ENCODE results near the gene CRYBB1. TPM values are rescaled to one million over a fixed set of nuclear protein-coding genes. Genes with fewer than 3 reads are reported as not detected.

Gene CRYBB1
- not detected in 2 replicates for total RNA-seq

DNA sequence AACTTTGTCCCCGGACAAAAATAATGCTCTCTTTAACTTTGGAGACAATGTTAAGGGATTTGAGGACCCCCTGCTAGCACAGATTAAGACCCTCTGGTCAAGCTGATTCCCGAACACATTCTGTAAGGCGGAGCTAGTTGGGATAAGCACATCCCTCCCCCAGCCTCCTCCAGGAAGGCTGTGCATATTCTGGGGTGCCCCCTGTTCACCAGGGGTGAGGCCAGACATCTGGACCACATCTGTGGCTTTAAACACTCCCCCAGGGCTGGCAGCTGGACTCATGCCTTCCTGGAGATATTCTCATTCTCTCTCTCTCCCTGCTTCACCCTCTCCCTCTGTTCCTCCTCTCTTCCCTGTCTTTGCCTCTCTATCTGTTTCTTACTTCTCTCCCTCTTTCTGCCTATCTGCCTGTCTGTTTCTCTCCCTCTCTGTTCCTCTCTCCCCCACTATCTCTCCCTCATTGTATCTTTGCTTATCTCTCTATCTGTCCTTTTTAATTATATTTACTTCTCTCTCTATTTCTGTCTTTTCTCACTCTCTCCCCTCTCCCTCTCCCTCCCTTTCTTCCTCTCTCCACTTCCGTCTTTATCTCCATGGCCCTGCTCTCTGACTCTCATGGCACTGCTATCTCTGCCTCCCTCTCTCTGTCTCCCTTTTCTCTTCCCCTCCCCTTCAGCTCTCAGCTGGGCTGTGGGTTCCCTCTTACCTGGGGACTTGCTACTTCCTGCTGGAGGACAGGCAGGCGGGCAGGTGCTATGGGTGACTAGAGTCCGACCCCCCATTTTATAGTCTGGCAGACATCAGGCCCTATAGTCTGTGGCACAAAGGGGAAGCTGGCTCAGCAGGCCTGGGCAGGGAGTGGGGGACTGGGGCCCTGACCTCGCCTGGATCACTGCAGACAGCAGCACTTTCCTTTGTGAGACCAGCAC lies at the start of gene CRYBB1:
Gene CRYBB1, minus strand, starts transcription at position 757 of the 929 bp plus-strand sequence. CDS start 1,708 bp downstream, outside the sequence.

DNA sequence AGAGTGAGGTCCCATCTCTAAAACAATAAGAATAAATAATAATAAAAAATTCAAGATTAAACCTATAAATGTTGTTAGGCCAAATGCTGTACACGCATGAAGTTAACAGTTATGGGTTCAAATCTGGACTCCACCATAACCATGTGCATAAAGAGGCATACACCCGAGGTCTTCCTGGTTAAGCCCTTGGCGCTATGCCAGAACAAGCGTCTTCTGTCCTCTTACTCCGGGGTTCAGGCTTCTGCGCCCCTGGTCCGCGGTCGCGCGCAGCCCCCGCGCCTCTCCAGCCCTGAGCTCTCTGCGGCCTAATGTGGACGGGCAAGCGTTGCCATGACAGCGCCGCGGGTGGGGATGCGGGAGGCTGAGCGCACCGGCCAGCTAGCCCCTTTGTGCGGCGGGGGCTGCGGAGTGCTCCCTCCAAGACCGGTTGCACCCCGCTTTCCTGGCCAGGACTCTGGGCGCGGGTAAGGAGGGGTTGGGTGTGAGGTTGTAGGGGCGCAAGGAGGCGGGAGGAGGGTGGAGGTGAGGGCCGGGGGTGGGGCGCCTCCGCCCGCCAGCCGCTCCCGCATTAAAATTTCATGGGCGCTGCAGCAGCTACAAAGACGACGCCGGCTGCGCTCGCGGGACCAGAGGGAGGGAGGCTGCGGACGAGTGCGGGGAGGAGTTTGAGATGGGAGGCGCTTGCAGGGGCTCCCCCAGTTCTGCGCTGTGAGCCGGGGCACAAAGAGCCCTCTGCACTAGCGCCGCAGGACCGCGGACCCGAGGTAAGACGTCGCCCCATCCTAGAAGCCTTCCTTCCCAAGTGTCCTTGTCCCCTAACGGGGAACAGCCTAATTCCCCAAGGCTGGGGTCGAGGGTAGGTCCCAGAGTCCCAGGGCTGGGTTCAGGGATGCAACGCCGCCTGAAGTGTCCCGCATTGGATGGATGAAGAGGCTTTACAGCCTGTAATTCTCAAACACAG lies 39.3 kb upstream of the CRYBB1 start, which contains the start of gene MIAT:
Gene MIAT, plus strand, starts transcription at position 698 of the 961 bp plus-strand sequence.

DNA sequence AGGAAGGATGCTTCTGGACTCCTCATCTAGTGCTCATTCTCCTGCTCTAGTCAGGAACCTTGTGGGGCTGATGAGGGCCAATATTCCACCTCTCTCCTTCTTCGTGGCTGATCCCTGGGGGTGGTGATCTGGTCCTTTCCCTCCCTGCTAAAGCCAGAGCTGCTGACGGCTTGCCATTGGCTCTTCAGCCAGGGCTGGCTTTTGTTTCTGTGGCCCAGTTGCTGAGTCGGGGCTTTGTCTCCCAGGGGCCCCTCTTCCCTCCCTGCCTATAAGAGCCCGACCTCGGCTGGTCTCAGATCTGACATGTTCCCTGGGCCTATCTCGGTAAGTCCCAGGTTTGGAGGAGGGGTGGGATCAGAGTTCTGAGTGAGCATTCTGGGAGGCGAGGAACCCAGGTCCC lies 3.8 kb upstream of the CRYBB1 start, which contains the start of gene CRYBA4:
Gene CRYBA4, plus strand, starts transcription at position 301 of the 400 bp plus-strand sequence. CDS start 634 bp downstream, outside the sequence.

DNA sequence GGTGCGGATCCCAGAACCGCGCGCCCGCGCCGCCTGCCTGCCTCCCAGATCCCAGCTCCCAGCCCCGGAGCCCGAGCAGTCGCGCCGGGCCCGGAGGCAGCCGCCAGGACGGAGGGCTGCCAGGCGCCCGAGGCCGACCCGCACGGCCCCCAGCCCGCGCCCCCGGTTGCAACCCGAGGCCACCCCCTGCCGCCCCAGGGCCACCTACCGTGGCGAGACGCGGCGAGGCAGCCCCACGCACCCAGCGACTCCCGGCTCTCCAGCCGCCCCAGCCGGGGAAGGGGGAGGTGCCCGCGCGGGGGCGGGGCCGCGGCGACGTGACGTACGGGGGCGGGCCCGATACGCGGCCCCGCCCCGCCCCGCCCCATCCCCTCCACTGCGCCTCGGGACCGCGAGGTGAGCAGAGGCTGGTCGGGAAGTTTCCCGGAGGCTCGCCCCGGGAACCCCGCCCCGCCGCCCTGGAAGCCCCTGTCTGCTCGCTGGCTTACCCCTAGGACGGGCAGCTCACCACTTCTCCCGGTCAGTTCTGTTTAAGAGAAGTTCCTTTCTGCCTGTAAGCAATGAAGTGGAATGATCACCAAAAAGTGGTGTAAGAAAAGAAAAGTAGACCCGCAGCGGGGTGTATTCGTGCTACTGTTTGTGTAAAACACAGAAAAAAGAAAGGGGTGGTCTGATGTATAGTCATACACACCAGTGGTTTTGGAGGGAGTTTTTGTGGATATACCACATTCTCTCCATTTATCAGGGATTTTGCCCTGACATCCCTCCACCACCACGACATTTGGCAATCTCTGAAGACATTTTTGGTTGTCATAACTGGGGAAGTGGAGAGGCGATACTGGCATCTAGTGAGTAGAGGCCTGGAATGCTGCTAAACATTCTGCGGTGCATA lies 27.7 kb downstream of the CRYBB1 start, which contains the start of gene TPST2:
Gene TPST2, minus strand, starts transcription at position 288 of the 892 bp plus-strand sequence. CDS start 48,502 bp downstream, outside the sequence.

Other genes starting within 250 kb of the CRYBB1 start
- 6.9 and 10.2 TPM in 2 replicates for gene ASPHD2, start 188.8 kb downstream of the CRYBB1 start, total RNA-seq
- 15.8 and 19.5 TPM in 2 replicates for gene HPS4, start 134.2 kb downstream of the CRYBB1 start, total RNA-seq
- 15.7 and 17.6 TPM in 2 replicates for gene SRRD, start 134.2 kb downstream of the CRYBB1 start, total RNA-seq
- 38.1 and 38.7 TPM in 2 replicates for gene TFIP11, start 105.6 kb downstream of the CRYBB1 start, total RNA-seq
- 30.2 and 47.8 TPM in 2 replicates for gene TPST2, start 27.9 kb downstream of the CRYBB1 start, total RNA-seq
- gene CRYBA4, start 3.9 kb upstream of the CRYBB1 start, total RNA-seq = not detected in 2 replicates
- gene MIAT, start 39.6 kb upstream of the CRYBB1 start, total RNA-seq = 0.27 and 0.47 TPM in 2 replicates

Measured in endothelial cell of coronary artery (primary cell).